NT2/D1 (cell line): ENCODE measurements around the gene USP50.

ENCODE experiments used
- SUZ12 ChIP-seq: IDR thresholded peaks from 2 replicates; pipeline ENCODE4 v1.6.1; 2011; ENCODE audit not compliant: insufficient read length, insufficient read depth; ENCODE audit errors: extremely low read depth
- YY1 ChIP-seq: IDR thresholded peaks from 2 replicates; pipeline ENCODE4 v1.6.1; 2011; ENCODE audit not compliant: insufficient read length, insufficient read depth
- ZNF274 ChIP-seq: IDR thresholded peaks from 2 replicates; pipeline ENCODE4 v1.6.1; 2011; ENCODE audit warnings: mild to moderate bottlenecking, low read depth, low read length

GRCh38 chr15:50506121-50506520, 40.3 kb downstream of the USP50 start:
- TF ChIP-seq ZNF274 = no peak
- TF ChIP-seq YY1 = no peak
- no peak for TF ChIP-seq SUZ12
